Testis (tissue), 3 donors: ENCODE data around the gene CST9L. TPM values are rescaled to one million over a fixed set of nuclear protein-coding genes. Genes with fewer than 3 reads are reported as not detected.

Experiments
- DNase-seq: peaks from one replicate; pipeline ENCODE4 v3.0.0-alpha.2; 2019
- H3K27ac ChIP-seq, 2 donors: fragments of 200-600 bp; sonication (generic); one replicate each; pipeline ENCODE4 v1.5.1; 2019
- H3K27me3 ChIP-seq: fragments of 200-600 bp; sonication (generic); one replicate; pipeline ENCODE4 v1.5.1; 2019
- H3K36me3 ChIP-seq: fragments of 200-600 bp; sonication (generic); one replicate; pipeline ENCODE4 v1.5.1; 2017; ENCODE audit warnings: low read depth; ENCODE audit errors: missing control alignments
- H3K4me1 ChIP-seq: fragments of 200-600 bp; sonication (generic); one replicate; pipeline ENCODE4 v1.5.1; 2019
- H3K4me3 ChIP-seq, 2 donors: fragments of 200-600 bp; sonication (generic); one replicate each; pipeline ENCODE4 v1.5.1; 2017 to 2019
- H3K9me3 ChIP-seq: fragments of 200-600 bp; sonication (generic); one replicate; pipeline ENCODE4 v1.5.1; 2017
- CTCF ChIP-seq, 3 experiments: fragments of 450-650 bp in 2 of 3; fragments of 200-600 bp in 1 of 3; sonication (generic) in 1 of 3; IDR thresholded peaks; one replicate each; pipeline ENCODE4 v1.5.1; 2016 to 2019; ENCODE audit warnings: antibody characterized with exemption in 3 of 3, mild to moderate bottlenecking in 2 of 3, moderate library complexity in 1 of 3
- POLR2A ChIP-seq: fragments of 450-650 bp; IDR thresholded peaks from one replicate; pipeline ENCODE4 v1.6.1; 2017; ENCODE audit warnings: antibody characterized with exemption, mild to moderate bottlenecking, moderate library complexity
- WGBS, 2 donors: methylation state at CpG; one replicate each; pipeline ENCODE4 v1.1.5; 2018; 5-methylcytosine and 5-hydroxymethylcytosine counted together
- intact Hi-C: fragments of 100-400 bp; cut with DNase I; formaldehyde crosslinking; loops from one replicate; pipeline ENCODE4 v1.15.1; 2023; ENCODE audit warnings: low total_unique reads
- polyA plus RNA-seq: library from polyadenylated mRNA; stranded (reverse); fragments of 350-450 nt; fragmentation: Illumina TruSeq; extraction: RNeasy Lipid Tissue Mini Kit (QIAGEN cat#74804); gene quantifications from one replicate; pipeline ENCODE4 v1.2.3, GENCODE V29; 2014; ENCODE audit warnings: low read depth, low replicate concordance; ENCODE audit not compliant: insufficient read depth
- total RNA-seq, 2 donors: library from RNA; depleted of rRNA; stranded (reverse); fragments of >200 nt; gene quantifications; one replicate each; pipeline ENCODE4 v1.2.3, GENCODE V29; 2016

The CST9L gene
- total and polyA plus RNA-seq, 3 donors from 2014 or later = 78.8 to 184 (median 127) TPM

GRCh38 chr20:23602241-23602640, 34.0 kb upstream of the CST9L start:
- DNase-seq = no peak
- H3K27me3 ChIP-seq = no peaks in the 10 kb centered on the region
- WGBS, 2 donors = 78% methylated on average over 2 of the region's 2 CpGs; no CpG with 5 or more reads in 1 of the 2 donors
- intact Hi-C loops = loop anchor here (10.0 kb wide), 1 partner anchor 157 kb away; no protein-coding TSS in a partner anchor
- no peak for TF ChIP-seq CTCF (IDR thresholded peaks at IDR 0.05)
- TF ChIP-seq POLR2A = no peak
- no peaks in the 10 kb centered on the region for H3K36me3 ChIP-seq
- peaks cover 3% of the 10 kb centered on the region for H3K4me1 ChIP-seq
- no peak overlapping the region for H3K4me3 ChIP-seq
- no peak overlapping the region for H3K27ac ChIP-seq
- no peaks in the 10 kb centered on the region for H3K9me3 ChIP-seq

- no peaks in the 10 kb centered on the region for H3K27me3 ChIP-seq
- no peak for DNase-seq
- no peaks in the 10 kb centered on the region for H3K9me3 ChIP-seq
- intact Hi-C loops = loop anchor here (10.0 kb wide), 1 partner anchor 157 kb away; no protein-coding TSS in a partner anchor
- H3K27ac ChIP-seq = no peak overlapping the region
- no peak overlapping the region for H3K4me3 ChIP-seq
- 59 to 68% methylated on average over 4 of the region's 4 CpGs for WGBS, 2 donors
- no peaks in the 10 kb centered on the region for H3K36me3 ChIP-seq
- TF ChIP-seq POLR2A (no peak), CTCF (IDR thresholded peaks at IDR 0.05) (no peak)
- peaks cover 3% of the 10 kb centered on the region for H3K4me1 ChIP-seq
Measured at GRCh38 chr20:23601715-23602114, 33.4 kb upstream of the CST9L start.

GRCh38 chr20:23598481-23598880, 30.2 kb upstream of the CST9L start:
- no peak overlapping the region for H3K27ac ChIP-seq
- no peaks in the 10 kb centered on the region for H3K4me1 ChIP-seq
- intact Hi-C loops = no loop called here
- DNase-seq = no peak
- H3K27me3 ChIP-seq = no peaks in the 10 kb centered on the region
- no peaks in the 10 kb centered on the region for H3K9me3 ChIP-seq
- TF ChIP-seq POLR2A (no peak), CTCF (IDR thresholded peaks at IDR 0.05) (no peak)
- H3K4me3 ChIP-seq = no peak overlapping the region
- no peaks in the 10 kb centered on the region for H3K36me3 ChIP-seq

- Histone ChIP-seq H3K27ac (no peak overlapping the region), H3K27me3 (no peaks in the 10 kb centered on the region), H3K9me3 (no peaks in the 10 kb centered on the region), H3K36me3 (no peaks in the 10 kb centered on the region), H3K4me3 (no peak overlapping the region), H3K4me1 (no peaks in the 10 kb centered on the region)
- 60 to 78% methylated on average over 2 of the region's 2 CpGs for WGBS, 2 donors
- no peak for DNase-seq
- intact Hi-C loops = no loop called here
- TF ChIP-seq CTCF (IDR thresholded peaks at IDR 0.05) (no peak), POLR2A (no peak)
Measured at GRCh38 chr20:23596579-23597250, 28.4 kb upstream of the CST9L start.

GRCh38 chr20:23595941-23596340, 27.7 kb upstream of the CST9L start:
- 74 to 84% methylated on average over 1 of the region's 1 CpG for WGBS, 2 donors
- no peak for TF ChIP-seq CTCF (IDR thresholded peaks at IDR 0.05)
- TF ChIP-seq POLR2A = no peak
- no peak for DNase-seq
- no peaks in the 10 kb centered on the region for H3K36me3 ChIP-seq
- no peak overlapping the region for H3K27ac ChIP-seq
- H3K4me1 ChIP-seq = no peaks in the 10 kb centered on the region
- H3K4me3 ChIP-seq = no peak overlapping the region
- no peaks in the 10 kb centered on the region for H3K9me3 ChIP-seq
- intact Hi-C loops = no loop called here
- H3K27me3 ChIP-seq = no peaks in the 10 kb centered on the region
